ENCODE data around the gene G2E3.

DNA sequence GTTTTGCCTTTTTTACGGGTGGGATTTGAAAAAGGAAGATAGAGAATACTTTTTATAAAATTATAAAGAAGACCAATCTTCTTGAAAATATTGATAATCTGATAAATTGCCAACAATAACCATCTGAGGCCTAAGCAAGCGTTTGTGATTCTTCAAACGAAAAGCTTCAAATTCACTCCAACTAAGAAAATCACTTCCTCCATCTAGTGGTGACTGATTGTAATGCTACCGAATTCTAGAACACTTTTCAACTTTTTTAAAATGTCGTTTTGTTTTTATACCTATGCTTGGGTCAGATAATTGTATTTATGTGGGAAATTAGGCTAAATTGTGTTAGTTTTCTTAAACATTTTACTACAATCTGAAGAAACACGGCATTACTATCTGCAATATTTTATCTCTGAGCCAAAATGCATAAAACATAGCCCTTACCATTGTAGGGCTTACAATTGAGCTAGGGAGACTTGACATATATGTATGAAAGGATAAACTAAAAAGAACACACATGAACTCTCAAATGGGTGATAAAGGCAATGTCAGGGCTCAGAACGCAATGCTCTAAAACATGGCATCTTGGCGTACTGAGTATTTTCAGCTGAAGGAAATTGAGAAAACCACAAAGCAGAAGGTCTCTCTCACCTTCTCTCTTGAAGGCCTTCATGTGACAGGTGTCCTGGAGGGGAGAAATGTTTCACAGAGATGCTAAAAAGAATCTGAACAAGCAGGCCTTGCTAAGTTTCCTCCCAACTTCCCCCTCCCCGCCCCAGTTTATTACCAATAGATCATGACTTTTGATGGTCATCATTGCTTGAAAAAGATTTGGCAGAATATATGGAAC, 36.8 kb upstream of the G2E3 start:
- TF ChIP-seq CREB1 (CRISPR knock-in tag; IDR thresholded peaks at IDR 0.05; ENCODE audit: low read depth) = no peak
- no peak for TF ChIP-seq EZH2 (IDR thresholded peaks at IDR 0.05; ENCODE audit: low read depth, unreplicated experiment)
- TF ChIP-seq, protein P1, sequence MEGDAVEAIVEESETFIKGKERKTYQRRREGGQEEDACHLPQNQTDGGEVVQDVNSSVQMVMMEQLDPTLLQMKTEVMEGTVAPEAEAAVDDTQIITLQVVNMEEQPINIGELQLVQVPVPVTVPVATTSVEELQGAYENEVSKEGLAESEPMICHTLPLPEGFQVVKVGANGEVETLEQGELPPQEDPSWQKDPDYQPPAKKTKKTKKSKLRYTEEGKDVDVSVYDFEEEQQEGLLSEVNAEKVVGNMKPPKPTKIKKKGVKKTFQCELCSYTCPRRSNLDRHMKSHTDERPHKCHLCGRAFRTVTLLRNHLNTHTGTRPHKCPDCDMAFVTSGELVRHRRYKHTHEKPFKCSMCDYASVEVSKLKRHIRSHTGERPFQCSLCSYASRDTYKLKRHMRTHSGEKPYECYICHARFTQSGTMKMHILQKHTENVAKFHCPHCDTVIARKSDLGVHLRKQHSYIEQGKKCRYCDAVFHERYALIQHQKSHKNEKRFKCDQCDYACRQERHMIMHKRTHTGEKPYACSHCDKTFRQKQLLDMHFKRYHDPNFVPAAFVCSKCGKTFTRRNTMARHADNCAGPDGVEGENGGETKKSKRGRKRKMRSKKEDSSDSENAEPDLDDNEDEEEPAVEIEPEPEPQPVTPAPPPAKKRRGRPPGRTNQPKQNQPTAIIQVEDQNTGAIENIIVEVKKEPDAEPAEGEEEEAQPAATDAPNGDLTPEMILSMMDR (conservative IDR thresholded peaks at IDR 0.05; ENCODE audit: low read depth in 2 of 2) = peak; percentile 61 to 85
- no peak for TF ChIP-seq POLR2AphosphoS5 (IDR thresholded peaks at IDR 0.05; ENCODE audit: low read depth)
- TF ChIP-seq ZNF114 (CRISPR knock-in tag; IDR thresholded peaks at IDR 0.05) = no peak
- TF ChIP-seq, protein P2, sequence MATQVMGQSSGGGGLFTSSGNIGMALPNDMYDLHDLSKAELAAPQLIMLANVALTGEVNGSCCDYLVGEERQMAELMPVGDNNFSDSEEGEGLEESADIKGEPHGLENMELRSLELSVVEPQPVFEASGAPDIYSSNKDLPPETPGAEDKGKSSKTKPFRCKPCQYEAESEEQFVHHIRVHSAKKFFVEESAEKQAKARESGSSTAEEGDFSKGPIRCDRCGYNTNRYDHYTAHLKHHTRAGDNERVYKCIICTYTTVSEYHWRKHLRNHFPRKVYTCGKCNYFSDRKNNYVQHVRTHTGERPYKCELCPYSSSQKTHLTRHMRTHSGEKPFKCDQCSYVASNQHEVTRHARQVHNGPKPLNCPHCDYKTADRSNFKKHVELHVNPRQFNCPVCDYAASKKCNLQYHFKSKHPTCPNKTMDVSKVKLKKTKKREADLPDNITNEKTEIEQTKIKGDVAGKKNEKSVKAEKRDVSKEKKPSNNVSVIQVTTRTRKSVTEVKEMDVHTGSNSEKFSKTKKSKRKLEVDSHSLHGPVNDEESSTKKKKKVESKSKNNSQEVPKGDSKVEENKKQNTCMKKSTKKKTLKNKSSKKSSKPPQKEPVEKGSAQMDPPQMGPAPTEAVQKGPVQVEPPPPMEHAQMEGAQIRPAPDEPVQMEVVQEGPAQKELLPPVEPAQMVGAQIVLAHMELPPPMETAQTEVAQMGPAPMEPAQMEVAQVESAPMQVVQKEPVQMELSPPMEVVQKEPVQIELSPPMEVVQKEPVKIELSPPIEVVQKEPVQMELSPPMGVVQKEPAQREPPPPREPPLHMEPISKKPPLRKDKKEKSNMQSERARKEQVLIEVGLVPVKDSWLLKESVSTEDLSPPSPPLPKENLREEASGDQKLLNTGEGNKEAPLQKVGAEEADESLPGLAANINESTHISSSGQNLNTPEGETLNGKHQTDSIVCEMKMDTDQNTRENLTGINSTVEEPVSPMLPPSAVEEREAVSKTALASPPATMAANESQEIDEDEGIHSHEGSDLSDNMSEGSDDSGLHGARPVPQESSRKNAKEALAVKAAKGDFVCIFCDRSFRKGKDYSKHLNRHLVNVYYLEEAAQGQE (IDR thresholded peaks at IDR 0.05; ENCODE audit: unreplicated experiment) = no peak
- no peak for TF ChIP-seq JUNB (IDR thresholded peaks at IDR 0.05; ENCODE audit: unreplicated experiment)
